Measurements from ENCODE around the gene ELOVL6. TPM values are rescaled to one million over a fixed set of nuclear protein-coding genes. Genes with fewer than 3 reads are reported as not detected.

The ELOVL6 gene
- total RNA-seq, 1 experiment from 2014 or later, result 38.7 TPM

DNA sequence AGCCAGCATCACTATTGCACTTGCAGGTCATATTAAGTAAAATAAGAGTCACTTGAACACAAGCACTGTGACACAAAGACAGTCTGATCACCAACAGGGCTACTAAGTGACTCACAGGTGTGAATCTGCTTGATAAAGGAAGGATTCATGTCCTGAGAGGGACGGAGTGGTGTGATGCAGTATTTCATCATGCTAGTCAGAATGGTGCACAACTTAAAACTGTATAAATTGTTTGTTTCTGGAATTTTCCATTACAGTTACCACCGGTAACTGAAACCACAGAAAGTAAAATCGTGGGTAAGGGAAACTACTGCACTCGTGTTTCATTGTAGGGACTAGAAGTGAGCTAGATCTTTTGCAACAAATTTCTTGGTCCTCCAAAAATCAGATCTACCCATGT is 109.7 kb downstream of the ELOVL6 start:
- Histone ChIP-seq H3K27ac (ENCODE audit: low read depth, low read length) (no peak overlapping the region), H3K9me3 (ENCODE audit: control insufficient read depth in 1 of 2, insufficient read depth in 1 of 2, low read depth in 1 of 2, low read length in 2 of 2) (no peaks in the 10 kb centered on the region), H3K4me1 (ENCODE audit: control insufficient read depth in 1 of 2, insufficient read depth in 2 of 2, low read length in 2 of 2) (peaks cover 46 to 73% of the 10 kb centered on the region in 2 experiments), H4K20me1 (ENCODE audit: insufficient read depth) (no peaks in the 10 kb centered on the region), H3K9ac (ENCODE audit: low read length) (no peak overlapping the region), H3K27me3 (ENCODE audit: insufficient read depth, low read length) (no peaks in the 10 kb centered on the region), H3K36me3 (ENCODE audit: control insufficient read depth in 1 of 2, insufficient read depth in 2 of 2, low read length in 2 of 2) (no peaks in the 10 kb centered on the region), H3K79me2 (ENCODE audit: insufficient read depth, low read length) (no peaks in the 10 kb centered on the region), H3K4me2 (ENCODE audit: low read length) (peak overlapping the region; percentile 2; the same call in 1 of the 2 replicates), H3K9me2 (ENCODE audit: insufficient read depth) (no peaks in the 10 kb centered on the region), H2AFZ (ENCODE audit: low read depth, low read length, poor library complexity, severe bottlenecking) (no peak overlapping the region), H3K4me3 (replicated peaks in 1 of 2; ENCODE audit: low read depth in 1 of 2, low read length in 2 of 2) (no peak overlapping the region)
- CTCF ChIA-PET, result no interaction called here
- POLR2A ChIA-PET, result no interaction called here
- 0 out of 2 replicates have a peak, but pooled peaks have one; percentile 32 for ATAC-seq
- no TSS peak for BruUV-seq (replicated peaks)
- DNase-seq (ENCODE audit: low read depth, low spot score), result peak; percentile 48
- RAD21 ChIA-PET (ENCODE audit: low non-redundant PET in 1 of 2, low total read pairs in 2 of 2, uncharacterized antibody in 2 of 2, unreplicated experiment in 2 of 2), result no interaction called here
- intact Hi-C loops (cut with micrococcal nuclease), result loop anchor here (5.0 kb wide), 1 partner anchor 74 kb away; no protein-coding TSS in a partner anchor
- TF ChIP-seq FOSL1 (IDR thresholded peaks at IDR 0.05; ENCODE audit: low read depth) (peak; percentile 40; the same call in 1 of the 2 replicates), SIN3A (IDR thresholded peaks at IDR 0.05; ENCODE audit: low read depth) (no peak), CEBPB (IDR thresholded peaks at IDR 0.05; ENCODE audit: low read depth) (peak; percentile 76), JUND (IDR thresholded peaks at IDR 0.05) (peak; percentile 53), CBX3 (IDR thresholded peaks at IDR 0.05; ENCODE audit: low read depth) (0 out of 2 replicates have a peak, but pooled peaks have one; percentile 51), YY1 (IDR thresholded peaks at IDR 0.05; ENCODE audit: extremely low read depth, insufficient replicate concordance, low read depth, low read length) (no peak), SP1 (IDR thresholded peaks at IDR 0.05; ENCODE audit: low read depth) (peak; percentile 66), ELF1 (IDR thresholded peaks at IDR 0.05; ENCODE audit: borderline replicate concordance, low read depth) (no peak), EZH2phosphoT487 (IDR thresholded peaks at IDR 0.05; ENCODE audit: borderline replicate concordance) (no peak), EZH2 (IDR thresholded peaks at IDR 0.05) (no peak), POLR2A (IDR thresholded peaks at IDR 0.05; ENCODE audit: borderline replicate concordance, extremely low read depth, insufficient read depth, insufficient read length) (no peak), RAD21 (IDR thresholded peaks at IDR 0.05; ENCODE audit: low read depth) (no peak), EGR1 (IDR thresholded peaks at IDR 0.05; ENCODE audit: low read depth) (no peak)
- TF ChIP-seq, protein P1, sequence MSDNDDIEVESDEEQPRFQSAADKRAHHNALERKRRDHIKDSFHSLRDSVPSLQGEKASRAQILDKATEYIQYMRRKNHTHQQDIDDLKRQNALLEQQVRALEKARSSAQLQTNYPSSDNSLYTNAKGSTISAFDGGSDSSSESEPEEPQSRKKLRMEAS (IDR thresholded peaks at IDR 0.05), result 0 out of 2 replicates have a peak, but pooled peaks have one; percentile 20
- TF ChIP-seq, protein P2, sequence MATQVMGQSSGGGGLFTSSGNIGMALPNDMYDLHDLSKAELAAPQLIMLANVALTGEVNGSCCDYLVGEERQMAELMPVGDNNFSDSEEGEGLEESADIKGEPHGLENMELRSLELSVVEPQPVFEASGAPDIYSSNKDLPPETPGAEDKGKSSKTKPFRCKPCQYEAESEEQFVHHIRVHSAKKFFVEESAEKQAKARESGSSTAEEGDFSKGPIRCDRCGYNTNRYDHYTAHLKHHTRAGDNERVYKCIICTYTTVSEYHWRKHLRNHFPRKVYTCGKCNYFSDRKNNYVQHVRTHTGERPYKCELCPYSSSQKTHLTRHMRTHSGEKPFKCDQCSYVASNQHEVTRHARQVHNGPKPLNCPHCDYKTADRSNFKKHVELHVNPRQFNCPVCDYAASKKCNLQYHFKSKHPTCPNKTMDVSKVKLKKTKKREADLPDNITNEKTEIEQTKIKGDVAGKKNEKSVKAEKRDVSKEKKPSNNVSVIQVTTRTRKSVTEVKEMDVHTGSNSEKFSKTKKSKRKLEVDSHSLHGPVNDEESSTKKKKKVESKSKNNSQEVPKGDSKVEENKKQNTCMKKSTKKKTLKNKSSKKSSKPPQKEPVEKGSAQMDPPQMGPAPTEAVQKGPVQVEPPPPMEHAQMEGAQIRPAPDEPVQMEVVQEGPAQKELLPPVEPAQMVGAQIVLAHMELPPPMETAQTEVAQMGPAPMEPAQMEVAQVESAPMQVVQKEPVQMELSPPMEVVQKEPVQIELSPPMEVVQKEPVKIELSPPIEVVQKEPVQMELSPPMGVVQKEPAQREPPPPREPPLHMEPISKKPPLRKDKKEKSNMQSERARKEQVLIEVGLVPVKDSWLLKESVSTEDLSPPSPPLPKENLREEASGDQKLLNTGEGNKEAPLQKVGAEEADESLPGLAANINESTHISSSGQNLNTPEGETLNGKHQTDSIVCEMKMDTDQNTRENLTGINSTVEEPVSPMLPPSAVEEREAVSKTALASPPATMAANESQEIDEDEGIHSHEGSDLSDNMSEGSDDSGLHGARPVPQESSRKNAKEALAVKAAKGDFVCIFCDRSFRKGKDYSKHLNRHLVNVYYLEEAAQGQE (IDR thresholded peaks at IDR 0.05; ENCODE audit: low read depth), result no peak
- TF ChIP-seq, protein P3, sequence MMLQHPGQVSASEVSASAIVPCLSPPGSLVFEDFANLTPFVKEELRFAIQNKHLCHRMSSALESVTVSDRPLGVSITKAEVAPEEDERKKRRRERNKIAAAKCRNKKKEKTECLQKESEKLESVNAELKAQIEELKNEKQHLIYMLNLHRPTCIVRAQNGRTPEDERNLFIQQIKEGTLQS (IDR thresholded peaks at IDR 0.05), result peak; percentile 35; the same call in 1 of the 2 replicates
